Peyer's patch (tissue), 4 donors: ENCODE results near the gene NCAM2. TPM values are rescaled to one million over a fixed set of nuclear protein-coding genes. Genes with fewer than 3 reads are reported as not detected.
A peak's percentile ranks its signal among the peaks of the same experiment; 100 is the strongest.

Source experiments
- DNase-seq, 3 donors: peaks; one replicate each; pipeline ENCODE4 v3.0.0-alpha.2; 2017 to 2019
- H3K27ac ChIP-seq, 4 donors: fragments of 200-600 bp; sonication (generic); one replicate each; pipeline ENCODE4 v1.5.1; 2016 to 2019
- H3K27me3 ChIP-seq, 2 donors: fragments of 200-600 bp; sonication (generic); one replicate each; pipeline ENCODE4 v1.5.1; 2019
- H3K36me3 ChIP-seq, 3 donors: fragments of 200-600 bp; sonication (generic); one replicate each; pipeline ENCODE4 v1.5.1; 2016 to 2019
- H3K4me1 ChIP-seq, 4 donors: fragments of 200-600 bp; sonication (generic); one replicate each; pipeline ENCODE4 v1.5.1; 2016 to 2019
- H3K4me3 ChIP-seq, 4 donors: fragments of 200-600 bp; sonication (generic); 1 replicate in 3 of 4; 2 replicates in 1 of 4; pipeline ENCODE4 v1.5.1; 2016 to 2019; ENCODE audit warnings: mild to moderate bottlenecking in 1 of 4
- H3K9me3 ChIP-seq, 4 donors: fragments of 200-600 bp; sonication (generic); one replicate each; pipeline ENCODE4 v1.5.1; 2016 to 2019; ENCODE audit warnings: mild to moderate bottlenecking in 1 of 4
- CTCF ChIP-seq, 6 experiments: fragments of 450-650 bp in 4 of 6; fragments of 200-600 bp in 2 of 6; sonication (generic) in 1 of 6; IDR thresholded peaks; one replicate each; pipeline ENCODE4 v1.5.1; 2017 to 2019; ENCODE audit warnings: antibody characterized with exemption in 6 of 6, mild to moderate bottlenecking in 3 of 6, moderate library complexity in 1 of 6
- POLR2A ChIP-seq, 2 donors: fragments of 450-650 bp; IDR thresholded peaks; one replicate each; pipeline ENCODE4 v1.5.1; 2017; ENCODE audit warnings: antibody characterized with exemption in 2 of 2, mild to moderate bottlenecking in 2 of 2, moderate library complexity in 2 of 2
- total RNA-seq, 4 donors: library from RNA; depleted of rRNA; stranded (reverse); fragments of >200 nt; gene quantifications; one replicate each; pipeline ENCODE4 v1.1.0, GENCODE V29; 2016

Gene NCAM2
- total RNA-seq, 4 donors from 2014 or later, result 0.13 to 5.8 (median 0.60) TPM

- H3K27me3 ChIP-seq, result no peaks in the 10 kb centered on the region
- no peak overlapping the region for H3K4me3 ChIP-seq
- no peaks in the 10 kb centered on the region for H3K9me3 ChIP-seq
- peak in 2 of 3 donors; percentile 25 to 54 for DNase-seq
- peak in 5 of 6 experiments; percentile 11 to 51 (median 43) for TF ChIP-seq CTCF (IDR thresholded peaks at IDR 0.05)
- TF ChIP-seq POLR2A (IDR thresholded peaks at IDR 0.05), result no peak
- no peaks in the 10 kb centered on the region for H3K4me1 ChIP-seq
- H3K36me3 ChIP-seq, result no peaks in the 10 kb centered on the region
- no peak overlapping the region for H3K27ac ChIP-seq
Observed at GRCh38 chr21:21163904-21164303, 165.7 kb downstream of the NCAM2 start.

- Histone ChIP-seq H3K27me3 (no peaks in the 10 kb centered on the region), H3K27ac (peak overlapping the region in 1 of 4 donors; percentile 3), H3K4me3 (no peak overlapping the region), H3K36me3 (no peaks in the 10 kb centered on the region), H3K9me3 (no peaks in the 10 kb centered on the region), H3K4me1 (no peaks in the 10 kb centered on the region)
- DNase-seq, result no peak
- TF ChIP-seq CTCF (IDR thresholded peaks at IDR 0.05) (no peak), POLR2A (IDR thresholded peaks at IDR 0.05) (no peak)
Observed at GRCh38 chr21:21165063-21165645, 166.9 kb downstream of the NCAM2 start.

GRCh38 chr21:21174676-21175075, 176.5 kb downstream of the NCAM2 start:
- TF ChIP-seq CTCF (IDR thresholded peaks at IDR 0.05), result no peak
- TF ChIP-seq POLR2A (IDR thresholded peaks at IDR 0.05), result no peak
- Histone ChIP-seq H3K4me1 (no peaks in the 10 kb centered on the region), H3K4me3 (no peak overlapping the region), H3K36me3 (no peaks in the 10 kb centered on the region), H3K27ac (no peak overlapping the region), H3K9me3 (no peaks in the 10 kb centered on the region), H3K27me3 (no peaks in the 10 kb centered on the region)
- DNase-seq, result no peak

GRCh38 chr21:21175798-21176334, 177.7 kb downstream of the NCAM2 start:
- H3K36me3 ChIP-seq, result no peaks in the 10 kb centered on the region
- H3K4me1 ChIP-seq, result no peaks in the 10 kb centered on the region
- TF ChIP-seq POLR2A (IDR thresholded peaks at IDR 0.05), result no peak
- no peak for TF ChIP-seq CTCF (IDR thresholded peaks at IDR 0.05)
- no peak overlapping the region for H3K4me3 ChIP-seq
- no peaks in the 10 kb centered on the region for H3K9me3 ChIP-seq
- DNase-seq, result no peak
- no peak overlapping the region for H3K27ac ChIP-seq
- H3K27me3 ChIP-seq, result no peaks in the 10 kb centered on the region

- H3K4me3 ChIP-seq, result no peak overlapping the region
- TF ChIP-seq CTCF (IDR thresholded peaks at IDR 0.05) (no peak), POLR2A (IDR thresholded peaks at IDR 0.05) (no peak)
- no peak overlapping the region for H3K27ac ChIP-seq
- no peaks in the 10 kb centered on the region for H3K9me3 ChIP-seq
- DNase-seq, result no peak
- no peaks in the 10 kb centered on the region for H3K36me3 ChIP-seq
- H3K27me3 ChIP-seq, result no peaks in the 10 kb centered on the region
- no peaks in the 10 kb centered on the region for H3K4me1 ChIP-seq
Observed at GRCh38 chr21:21177353-21177986, 179.3 kb downstream of the NCAM2 start.
